Heart left ventricle (tissue), 16 donors: ENCODE measurements around the gene TRPV3. TPM values are rescaled to one million over a fixed set of nuclear protein-coding genes. Genes with fewer than 3 reads are reported as not detected.

ENCODE experiments used
- ATAC-seq, 4 donors: fragments of 200-7000 bp; cut with Tn5 transposase; one replicate each; pipeline ENCODE4 v1.9.1; 2020 to 2022; ENCODE audit warnings: moderate library complexity in 4 of 4, mild to moderate bottlenecking in 3 of 4, moderate number of reproducible peaks in 1 of 4
- DNase-seq, 5 donors: peaks; one replicate each; pipeline ENCODE4 v3.0.0-alpha.2; 2020
- H3K27ac ChIP-seq, 12 donors: fragments of 200-600 bp; sonication (generic) in 4 of 12; one replicate each; pipeline versions ENCODE4 v1.5.0 to v1.8.0; 2016 to 2022; ENCODE audit warnings: mild to moderate bottlenecking in 2 of 12
- H3K27me3 ChIP-seq, 9 donors: fragments of 200-600 bp; sonication (generic) in 2 of 9; one replicate each; pipeline versions ENCODE4 v1.5.1 to v1.8.0; 2016 to 2022; ENCODE audit warnings: mild to moderate bottlenecking in 3 of 9
- H3K36me3 ChIP-seq, 9 donors: fragments of 200-600 bp; sonication (generic) in 2 of 9; one replicate each; pipeline versions ENCODE4 v1.5.0 to v1.8.0; 2018 to 2022; ENCODE audit warnings: mild to moderate bottlenecking in 2 of 9
- H3K4me1 ChIP-seq, 12 donors: fragments of 200-600 bp; sonication (generic) in 4 of 12; one replicate each; pipeline versions ENCODE4 v1.5.0 to v1.8.0; 2016 to 2022; ENCODE audit warnings: mild to moderate bottlenecking in 3 of 12
- H3K4me3 ChIP-seq, 12 donors: fragments of 200-600 bp; sonication (generic) in 4 of 12; one replicate each; pipeline versions ENCODE4 v1.5.0 to v1.8.0; 2017 to 2022; ENCODE audit warnings: mild to moderate bottlenecking in 9 of 12, moderate library complexity in 4 of 12
- H3K9me3 ChIP-seq, 12 donors: fragments of 200-600 bp; sonication (generic) in 4 of 12; one replicate each; pipeline versions ENCODE4 v1.5.0 to v1.8.0; 2016 to 2022; ENCODE audit warnings: mild to moderate bottlenecking in 1 of 12
- POLR2A ChIP-seq, 2 donors: fragments of 450-650 bp; IDR thresholded peaks; one replicate each; pipeline ENCODE4 v1.6.1; 2017; ENCODE audit warnings: antibody characterized with exemption in 2 of 2, mild to moderate bottlenecking in 2 of 2, moderate library complexity in 2 of 2
- WGBS, 4 donors: extraction: QIAGEN DNeasy Blood & Tissue Kit in 2 of 4; methylation state at CpG; one replicate each; pipeline versions ENCODE4 v1.1.5 to v1.1.7; 2013 to 2018; 5-methylcytosine and 5-hydroxymethylcytosine counted together
- intact Hi-C, 10 donors: fragments of 100-400 bp; cut with DNase I; formaldehyde crosslinking; loops; one replicate each; pipeline versions ENCODE4 v1.11.1 to v1.14.2; 2022
- polyA plus RNA-seq, 2 donors: library from polyadenylated mRNA; stranded (reverse); fragments of 200-250 nt; gene quantifications; one replicate each; pipeline ENCODE4 v1.2.3, GENCODE V29; 2013
- total RNA-seq, 9 donors: library from RNA; depleted of rRNA in 2 of 9; stranded (reverse); fragments of >200 nt in 2 of 9; fragmentation: NEBNext Ultra II Directional in 3 of 9; extraction: Animal tissue kit (Norgen Biotek cat#: 25700) in 3 of 9; gene quantifications; one replicate each; pipeline versions ENCODE4 v1.1.0 to v1.2.4, GENCODE V29; 2016 to 2023
- TF ChIP-seq, protein P1 (sequence below), 12 donors: fragments of 200-600 bp; sonication (generic) in 4 of 12; IDR thresholded peaks; one replicate each; pipeline versions ENCODE4 v1.5.0 to v1.8.0; 2018 to 2022; ENCODE audit warnings: antibody characterized with exemption in 12 of 12, mild to moderate bottlenecking in 5 of 12
- donor health status: ischemic (EF 13 %, LVEDD 7.1; RV severe dilation, severe dysfunction).
- donor health status: healthy with polysubstance abuse.
- donor health status: DM: no; HTN: yes; CAD: no.
- donor health status: DM: no; HTN: no; CAD: no.
- donor health status: ischemic (EF 25% LVEDD 6.9; RV normal size, moderate dysfunction).
- donor health status: ischemic (EF 25% LVEDD 5.7; RV mildly dilated, moderate dysfunction).
- donor health status: healthy.
- donor health status: DM: yes; HTN: yes; CAD: no.
- donor health status: ischemic (EF 35%, LVEDD 5.7; RV mildly dilated, moderate dysfunction).
- donor health status: nonischemic (EF 11% LVEDD 7.7; RV severe dilation, severe dysfunction).
- donor health status: DM: yes; HTN: yes; CAD: no.
- donor health status: PGD.
- donor health status: ischemic (EF 29% LVEDD 5.4; RV normal size, mild dysfunction).
- donor health status: nonischemic (EF 23%, LVEDD 6.1; RV moderate dilation, normal function).

TRPV3 gene
- total and polyA plus RNA-seq, 11 donors = 0.25 to 1.7 (median 0.77) TPM; not detected in 1

GRCh38 chr17:3532106-3532858 lies 25.3 kb downstream of the TRPV3 start:
- intact Hi-C loops = loop anchor here in 3 of 10 donors (10.0 kb wide), 2 partner anchors 103 to 113 kb away; partner anchors contain the start of genes CTNS (in 2 of the 3) and SHPK (in 2 of the 3)
- TF ChIP-seq, protein P1, sequence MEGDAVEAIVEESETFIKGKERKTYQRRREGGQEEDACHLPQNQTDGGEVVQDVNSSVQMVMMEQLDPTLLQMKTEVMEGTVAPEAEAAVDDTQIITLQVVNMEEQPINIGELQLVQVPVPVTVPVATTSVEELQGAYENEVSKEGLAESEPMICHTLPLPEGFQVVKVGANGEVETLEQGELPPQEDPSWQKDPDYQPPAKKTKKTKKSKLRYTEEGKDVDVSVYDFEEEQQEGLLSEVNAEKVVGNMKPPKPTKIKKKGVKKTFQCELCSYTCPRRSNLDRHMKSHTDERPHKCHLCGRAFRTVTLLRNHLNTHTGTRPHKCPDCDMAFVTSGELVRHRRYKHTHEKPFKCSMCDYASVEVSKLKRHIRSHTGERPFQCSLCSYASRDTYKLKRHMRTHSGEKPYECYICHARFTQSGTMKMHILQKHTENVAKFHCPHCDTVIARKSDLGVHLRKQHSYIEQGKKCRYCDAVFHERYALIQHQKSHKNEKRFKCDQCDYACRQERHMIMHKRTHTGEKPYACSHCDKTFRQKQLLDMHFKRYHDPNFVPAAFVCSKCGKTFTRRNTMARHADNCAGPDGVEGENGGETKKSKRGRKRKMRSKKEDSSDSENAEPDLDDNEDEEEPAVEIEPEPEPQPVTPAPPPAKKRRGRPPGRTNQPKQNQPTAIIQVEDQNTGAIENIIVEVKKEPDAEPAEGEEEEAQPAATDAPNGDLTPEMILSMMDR (IDR thresholded peaks at IDR 0.05) = no peak
- TF ChIP-seq POLR2A (IDR thresholded peaks at IDR 0.05) = no peak
- ATAC-seq (no peak), DNase-seq (no peak)
- H3K27ac ChIP-seq = peak overlapping the region in 3 of 12 donors; percentile 22 to 79 (median 74)
- H3K9me3 ChIP-seq = no peaks in the 10 kb centered on the region
- 87 to 93% (median 90%) methylated on average over 29 to 36 of the region's 36 CpGs for WGBS, 4 donors
- peaks cover 0 to 42% (median 14%) of the 10 kb centered on the region in 12 donors for H3K4me1 ChIP-seq
- no peaks in the 10 kb centered on the region for H3K27me3 ChIP-seq
- H3K4me3 ChIP-seq = no peak overlapping the region
- H3K36me3 ChIP-seq = no peaks in the 10 kb centered on the region

DNA sequence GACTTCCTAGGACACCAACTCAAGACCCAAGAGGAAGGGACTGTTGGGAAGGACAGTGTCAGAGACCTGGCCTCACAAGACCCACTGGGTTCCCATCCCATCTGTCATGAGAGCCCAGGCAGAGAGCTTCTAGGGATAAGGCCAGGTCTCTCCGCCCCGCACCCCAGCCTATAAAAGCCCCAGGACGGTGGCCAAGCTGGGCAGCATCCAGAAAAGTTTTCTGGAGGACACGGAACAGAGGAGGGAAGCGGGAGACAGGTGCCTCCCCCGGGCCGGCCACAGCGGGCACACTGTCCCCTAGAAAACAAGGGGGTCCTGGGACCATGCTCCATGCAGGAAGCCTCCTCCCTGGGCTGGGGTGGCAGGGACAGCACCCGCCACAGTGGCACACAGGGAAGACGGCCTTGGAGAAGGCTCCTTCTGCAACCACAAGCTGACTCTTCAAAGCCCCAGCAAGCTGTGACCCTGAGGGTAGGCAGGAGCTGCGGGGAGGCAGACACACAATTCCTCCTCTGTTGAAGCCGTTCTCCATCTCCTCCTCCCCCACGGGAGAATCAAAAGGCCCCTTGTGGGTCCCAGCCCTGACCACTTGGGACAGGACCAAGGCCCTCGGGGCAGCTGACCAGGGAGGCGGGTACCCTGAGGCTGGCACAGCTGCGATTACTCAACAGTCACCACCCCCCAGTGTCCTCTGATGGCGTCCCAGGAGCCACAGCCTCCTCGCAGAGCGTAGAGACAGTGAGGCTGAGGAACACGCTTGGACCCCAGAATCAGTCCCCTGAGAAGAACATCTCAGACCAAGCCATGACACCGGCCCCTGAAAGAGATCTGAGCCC lies 26.1 kb downstream of the TRPV3 start:
- Histone ChIP-seq H3K36me3 (no peaks in the 10 kb centered on the region), H3K27ac (peak overlapping the region in 7 of 12 donors; percentile 22 to 79 (median 74)), H3K27me3 (no peaks in the 10 kb centered on the region), H3K4me1 (peaks cover 0 to 42% (median 14%) of the 10 kb centered on the region in 12 donors), H3K9me3 (no peaks in the 10 kb centered on the region), H3K4me3 (no peak overlapping the region)
- DNase-seq = peak in 3 of 5 donors; percentile 48 to 66 (median 66)
- WGBS, 4 donors = 67 to 85% (median 74%) methylated on average over 12 to 21 of the region's 21 CpGs
- intact Hi-C loops = loop anchor here in 5 of 10 donors (2.0 to 10.0 kb wide), 4 partner anchors 19 to 113 kb away; partner anchors contain the start of genes CTNS (in 2 of the 5) and SHPK (in 2 of the 5)
- no peak for TF ChIP-seq POLR2A (IDR thresholded peaks at IDR 0.05)
- TF ChIP-seq, protein P1 (IDR thresholded peaks at IDR 0.05) = no peak
- peak in 2 of 4 donors; percentile 22 to 26 for ATAC-seq

DNA sequence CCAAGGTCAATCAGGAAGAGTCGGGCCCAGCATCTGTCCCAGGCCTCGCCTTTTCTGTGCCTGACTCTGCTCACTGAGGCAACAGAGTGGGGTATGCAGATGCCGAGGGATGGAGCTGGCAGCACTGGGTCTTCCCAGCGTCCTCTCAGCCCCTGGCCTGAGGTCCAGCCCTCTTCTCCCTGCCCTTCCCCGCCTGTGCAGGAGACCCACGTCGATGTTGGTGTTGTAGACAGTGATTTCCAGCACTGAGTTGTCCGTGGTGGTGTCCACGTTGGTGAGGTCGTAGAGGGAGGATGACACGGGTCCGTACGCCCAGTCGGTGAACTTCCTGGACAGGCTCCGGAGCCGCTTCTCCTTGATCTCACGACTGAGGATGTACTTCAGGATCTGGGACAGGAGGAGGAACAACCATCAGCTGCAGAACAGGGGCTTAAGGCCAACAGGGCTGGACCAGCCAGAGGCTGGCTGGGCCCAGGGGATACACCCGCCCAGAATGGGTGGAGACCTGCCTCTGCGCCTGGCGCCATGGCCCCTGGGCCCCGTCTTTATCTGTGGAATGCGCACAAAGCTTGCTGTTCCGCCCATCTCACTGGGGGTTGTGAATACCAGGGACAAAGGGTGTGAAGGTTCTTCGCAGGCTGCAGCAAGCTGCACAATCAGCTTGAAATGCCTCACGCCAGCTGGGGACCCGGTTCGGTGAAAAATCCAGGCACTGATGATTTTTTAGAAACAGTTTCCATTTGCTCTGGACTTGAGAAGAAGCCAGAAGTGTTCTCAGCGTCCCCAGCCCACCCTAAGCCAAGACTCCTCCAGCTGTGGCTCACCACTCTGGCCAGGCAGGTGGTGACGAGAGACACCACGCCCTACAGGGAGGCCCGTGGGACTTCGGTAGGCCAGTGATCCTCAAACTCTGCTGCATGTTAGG lies 27.5 kb downstream of the TRPV3 start:
- H3K4me1 ChIP-seq = peaks cover 0 to 36% (median 10%) of the 10 kb centered on the region in 12 donors
- TF ChIP-seq, protein P1 (IDR thresholded peaks at IDR 0.05) = no peak
- no peak for TF ChIP-seq POLR2A (IDR thresholded peaks at IDR 0.05)
- WGBS, 4 donors = 21 to 59% (median 35%) methylated on average over 19 to 32 of the region's 32 CpGs
- peak overlapping the region in 11 of 12 donors; percentile 24 to 79 (median 58) for H3K27ac ChIP-seq
- H3K9me3 ChIP-seq = no peaks in the 10 kb centered on the region
- DNase-seq = peak; percentile 32 to 90 (median 86)
- H3K27me3 ChIP-seq = no peaks in the 10 kb centered on the region
- peak; percentile 85 to 90 (median 88) for ATAC-seq
- H3K36me3 ChIP-seq = no peaks in the 10 kb centered on the region
- peak overlapping the region in 3 of 12 donors; percentile 4 to 25 (median 9) for H3K4me3 ChIP-seq
- intact Hi-C loops = loop anchor here in 5 of 10 donors (2.0 to 10.0 kb wide), 4 partner anchors 17 to 115 kb away; partner anchors contain the start of genes CTNS (in 2 of the 5) and SHPK (in 2 of the 5)
